Endothelial cell of umbilical vein (primary cell): Measurements from ENCODE around the gene POU2F3. TPM values are rescaled to one million over a fixed set of nuclear protein-coding genes. Genes with fewer than 3 reads are reported as not detected.

Experiments used
- BruUV-seq: library from RNA; stranded (reverse); fragments of 400-500 nt; replicated peaks from 2 replicates; lab custom pipeline; 2021; lab: Mats Ljungman, UMichigan
- CTCF ChIA-PET: fragments of 300-600, 350-600 bp; sonication (Branson Sonifier 250); formaldehyde crosslinking; loops from one replicate; lab custom pipeline; 2021; ENCODE audit warnings: antibody characterized with exemption, inconsistent platforms; lab: Charles Lee
- POLR2A ChIA-PET: fragments of 300-600, 350-600 bp; sonication (Branson Sonifier 250); formaldehyde crosslinking; loops from one replicate; lab custom pipeline; 2021; ENCODE audit warnings: antibody characterized with exemption, inconsistent platforms; lab: Charles Lee
- DNase-seq: peaks from one replicate; pipeline ENCODE4 v3.0.0-alpha.2; 2011; ENCODE audit warnings: low read depth, low spot score
- FAIRE-seq: peaks from 2 replicates; lab custom pipeline; 2011; peaks lifted over from hg19 to GRCh38; lab: Jason Lieb, UNC
- H2AFZ ChIP-seq: 2 replicates; pipeline ENCODE4 v1.6.0; 2012; ENCODE audit warnings: low read depth, low read length, control low read depth, inconsistent platforms
- H3K27ac ChIP-seq: 2 replicates; pipeline ENCODE4 v1.5.1; 2011; ENCODE audit warnings: low read depth, mild to moderate bottlenecking, control low read depth, low read length, moderate library complexity; ENCODE audit not compliant: insufficient read depth
- H3K27me3 ChIP-seq, 2 experiments: 2 replicates each; pipeline versions ENCODE4 v1.6.0 to v1.6.1; 2011; ENCODE audit warnings: low read length in 2 of 2, mixed read lengths in 1 of 2; ENCODE audit not compliant: control insufficient read depth in 2 of 2, insufficient read depth in 2 of 2
- H3K36me3 ChIP-seq, 2 experiments: 2 replicates in 1 of 2; 3 replicates in 1 of 2; pipeline ENCODE4 v1.5.1; 2011; ENCODE audit warnings: low read length in 2 of 2, mild to moderate bottlenecking in 1 of 2, moderate library complexity in 1 of 2; ENCODE audit not compliant: control insufficient read depth in 2 of 2, insufficient read depth in 2 of 2; ENCODE audit errors: extremely low read depth in 1 of 2
- H3K4me1 ChIP-seq: 3 replicates; pipeline ENCODE4 v1.5.1; 2011; ENCODE audit warnings: mild to moderate bottlenecking, low read length; ENCODE audit not compliant: control insufficient read depth, insufficient read depth; ENCODE audit errors: extremely low read depth
- H3K4me2 ChIP-seq: 2 replicates; pipeline ENCODE4 v1.6.1; 2011; ENCODE audit warnings: low read length, control low read depth, mixed read lengths; ENCODE audit not compliant: insufficient read depth
- H3K4me3 ChIP-seq, 3 experiments: fragments of 200-600 bp in 1 of 3; sonication (generic), shearing (Covaris generic) in 1 of 3; replicated peaks in 1 of 3; 2 replicates each; pipeline ENCODE4 v1.5.1; 2011 to 2016; ENCODE audit warnings: control low read depth in 3 of 3, low read length in 3 of 3, mild to moderate bottlenecking in 2 of 3, inconsistent platforms in 1 of 3, low read depth in 1 of 3, moderate library complexity in 1 of 3; ENCODE audit not compliant: insufficient read depth in 1 of 3
- H3K79me2 ChIP-seq: 2 replicates; pipeline ENCODE4 v1.6.0; 2012; ENCODE audit warnings: low read length, inconsistent platforms; ENCODE audit not compliant: control insufficient read depth, insufficient read depth
- H3K9ac ChIP-seq: replicated peaks from 2 replicates; pipeline ENCODE3; 2011; ENCODE audit warnings: low read length, control low read depth; ENCODE audit not compliant: insufficient read depth; ENCODE audit errors: extremely low read depth
- H3K9me1 ChIP-seq: replicated peaks from 3 replicates; pipeline ENCODE4 v1.6.0; 2011; ENCODE audit warnings: mild to moderate bottlenecking, low read length; ENCODE audit not compliant: control insufficient read depth, insufficient read depth; ENCODE audit errors: extremely low read depth
- H3K9me3 ChIP-seq: replicated peaks from 2 replicates; pipeline ENCODE4 v1.5.1; 2012; ENCODE audit warnings: low read length, inconsistent platforms; ENCODE audit not compliant: control insufficient read depth, insufficient read depth
- H4K20me1 ChIP-seq: replicated peaks from 2 replicates; pipeline ENCODE3; 2011; ENCODE audit warnings: mild to moderate bottlenecking, low read length; ENCODE audit not compliant: control insufficient read depth, insufficient read depth; ENCODE audit errors: extremely low read depth
- FOS ChIP-seq: IDR thresholded peaks from 2 replicates; pipeline ENCODE4 v1.6.1; 2011; ENCODE audit warnings: mild to moderate bottlenecking, low read length, moderate library complexity, borderline replicate concordance; ENCODE audit not compliant: insufficient read depth
- GATA2 ChIP-seq: IDR thresholded peaks from 2 replicates; pipeline ENCODE4 v1.7.0; 2011; ENCODE audit warnings: low read depth, mild to moderate bottlenecking, moderate library complexity, mixed read lengths, low read length; ENCODE audit not compliant: insufficient read length, insufficient read depth
- JUN ChIP-seq: IDR thresholded peaks from 2 replicates; pipeline ENCODE4 v1.6.1; 2011; ENCODE audit warnings: borderline replicate concordance, low read depth; ENCODE audit not compliant: insufficient read length, insufficient read depth
- POLR2AphosphoS5 ChIP-seq: IDR thresholded peaks from 2 replicates; pipeline ENCODE4 v1.6.1; 2012; ENCODE audit warnings: low read depth, mild to moderate bottlenecking, control low read depth, low read length, moderate library complexity; ENCODE audit not compliant: insufficient read depth
- dilution Hi-C: fragments of 300-500 bp; cut with MboI; formaldehyde crosslinking; loops from one replicate; pipeline ENCODE4 v1.15.0; 2019; ENCODE audit warnings: low sequenced_read_pairs; ENCODE audit not compliant: extremely low pct_ligation_motif_present
- intact Hi-C: fragments of 100-400 bp; cut with micrococcal nuclease; formaldehyde crosslinking; loops from one replicate; pipeline ENCODE4 v1.10.0; 2022
- polyA plus RNA-seq, 4 experiments: library from polyadenylated mRNA; depleted of rRNA in 3 of 4; stranded (reverse) in 3 of 4; unstranded in 1 of 4; fragments of >200 nt; gene quantifications; 2 replicates each; pipeline versions ENCODE4 v1.2.1 to v1.2.3, GENCODE V29; 2011 to 2012; ENCODE audit warnings: missing spikeins in 1 of 4
- total RNA-seq: library from RNA; stranded (reverse); gene quantifications from 2 replicates; pipeline ENCODE4 v1.2.3, GENCODE V29; 2021
- TF ChIP-seq, protein P1 (sequence below), 2 donors: IDR thresholded peaks; 1 replicate in 1 of 2; 2 replicates in 1 of 2; pipeline ENCODE4 v1.5.1; 2011; ENCODE audit warnings: low read length in 2 of 2, mild to moderate bottlenecking in 2 of 2, moderate library complexity in 2 of 2, control low read depth in 1 of 2, inconsistent platforms in 1 of 2, low read depth in 1 of 2; ENCODE audit not compliant: insufficient read depth in 1 of 2; ENCODE audit errors: extremely low read depth in 1 of 2

The POU2F3 gene
- total and polyA plus RNA-seq, 2 donors (not counting 3 experiments of a cell fraction or from before 2014, with no cell fraction given), result 0.06 TPM; not detected in 1

DNA sequence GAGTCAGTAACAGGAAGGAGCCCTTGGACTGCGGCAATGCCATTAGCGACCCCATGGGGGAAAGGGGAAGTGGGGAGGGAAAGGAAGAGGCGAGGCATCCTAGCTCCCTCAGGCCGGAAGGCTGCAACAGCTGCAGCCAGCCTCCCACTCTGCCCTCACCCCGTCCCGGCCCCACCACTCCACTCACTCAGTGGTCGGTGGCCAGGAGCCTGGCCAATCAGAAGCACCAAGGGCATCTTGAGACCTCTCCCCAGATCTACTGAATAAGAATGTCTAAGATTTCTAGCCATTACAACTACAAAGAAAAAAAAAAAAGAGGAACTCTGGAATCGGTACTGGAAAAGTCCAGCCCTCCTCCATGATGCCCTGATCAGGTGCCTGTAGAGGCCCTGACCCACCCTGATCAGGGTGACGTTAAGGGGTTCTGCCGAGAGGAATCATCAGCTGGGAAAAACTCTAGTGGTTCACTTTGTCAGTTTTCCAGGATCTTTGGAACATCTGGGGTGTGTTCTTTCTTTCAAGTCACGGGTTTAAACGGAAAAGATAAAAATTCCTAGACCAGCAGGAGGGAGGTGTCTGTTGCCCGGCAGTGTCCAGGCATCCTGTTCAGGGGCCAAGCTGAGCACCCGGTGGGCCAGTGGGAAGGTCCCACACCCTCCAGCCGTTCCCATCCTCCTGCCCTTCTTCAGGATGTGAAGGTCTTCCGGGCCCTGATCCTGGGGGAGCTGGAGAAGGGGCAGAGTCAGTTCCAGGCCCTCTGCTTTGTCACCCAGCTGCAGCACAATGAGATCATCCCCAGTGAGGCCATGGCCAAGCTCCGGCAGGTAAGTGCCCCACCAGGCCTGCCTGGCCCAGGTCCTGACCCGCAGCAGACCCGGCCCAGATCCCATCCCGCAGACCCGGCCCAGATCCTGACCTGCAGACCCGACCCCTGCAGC is 14.7 kb upstream of the POU2F3 start:
- FAIRE-seq, result peak; percentile 64
- Histone ChIP-seq H3K27me3 (no peaks in the 10 kb centered on the region), H3K9me3 (no peaks in the 10 kb centered on the region), H3K4me1 (peaks cover 11% of the 10 kb centered on the region), H3K27ac (no peak overlapping the region), H3K4me2 (peak overlapping the region; percentile 34), H3K4me3 (no peak overlapping the region), H3K9me1 (no peaks in the 10 kb centered on the region), H3K36me3 (no peaks in the 10 kb centered on the region), H2AFZ (peak overlapping the region; percentile 1), H3K79me2 (no peaks in the 10 kb centered on the region), H3K9ac (no peak overlapping the region), H4K20me1 (no peaks in the 10 kb centered on the region)
- no TSS peak for BruUV-seq
- POLR2A ChIA-PET, result interaction anchor here (1.4 kb wide), 1 partner anchor 10 kb away, joined by 4 read pairs; no protein-coding TSS in a partner anchor
- CTCF ChIA-PET, result interaction anchor here (0.8 to 16.4 kb wide), 12 partner anchors 10 to 460 kb away, joined by 3 to 217 read pairs (median 4); partner anchors contain the start of gene ARHGEF12
- dilution Hi-C loops, result no loop called here
- intact Hi-C loops, result loop anchor here (1.0 kb wide), 2 partner anchors 14 to 53 kb away; partner anchors contain the start of gene OAF
- TF ChIP-seq GATA2, result no peak
- TF ChIP-seq FOS, result peak; percentile 23
- TF ChIP-seq POLR2AphosphoS5, result peak; percentile 39
- no peak for TF ChIP-seq JUN
- TF ChIP-seq, protein P1, sequence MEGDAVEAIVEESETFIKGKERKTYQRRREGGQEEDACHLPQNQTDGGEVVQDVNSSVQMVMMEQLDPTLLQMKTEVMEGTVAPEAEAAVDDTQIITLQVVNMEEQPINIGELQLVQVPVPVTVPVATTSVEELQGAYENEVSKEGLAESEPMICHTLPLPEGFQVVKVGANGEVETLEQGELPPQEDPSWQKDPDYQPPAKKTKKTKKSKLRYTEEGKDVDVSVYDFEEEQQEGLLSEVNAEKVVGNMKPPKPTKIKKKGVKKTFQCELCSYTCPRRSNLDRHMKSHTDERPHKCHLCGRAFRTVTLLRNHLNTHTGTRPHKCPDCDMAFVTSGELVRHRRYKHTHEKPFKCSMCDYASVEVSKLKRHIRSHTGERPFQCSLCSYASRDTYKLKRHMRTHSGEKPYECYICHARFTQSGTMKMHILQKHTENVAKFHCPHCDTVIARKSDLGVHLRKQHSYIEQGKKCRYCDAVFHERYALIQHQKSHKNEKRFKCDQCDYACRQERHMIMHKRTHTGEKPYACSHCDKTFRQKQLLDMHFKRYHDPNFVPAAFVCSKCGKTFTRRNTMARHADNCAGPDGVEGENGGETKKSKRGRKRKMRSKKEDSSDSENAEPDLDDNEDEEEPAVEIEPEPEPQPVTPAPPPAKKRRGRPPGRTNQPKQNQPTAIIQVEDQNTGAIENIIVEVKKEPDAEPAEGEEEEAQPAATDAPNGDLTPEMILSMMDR (IDR thresholded peaks at IDR 0.05; ENCODE audit: extremely low read depth in 1 of 2, insufficient read depth in 1 of 2, low read depth in 1 of 2, low read length in 2 of 2), result no peak
- DNase-seq, result peak; percentile 39
